ENCODE data around the gene RIPOR2.
"Not testable (repeated sequence)": the region's sequence is repeated elsewhere in the genome, so short reads cannot be mapped to it uniquely, and the experiment has no call there.

Gene RIPOR2

DNA sequence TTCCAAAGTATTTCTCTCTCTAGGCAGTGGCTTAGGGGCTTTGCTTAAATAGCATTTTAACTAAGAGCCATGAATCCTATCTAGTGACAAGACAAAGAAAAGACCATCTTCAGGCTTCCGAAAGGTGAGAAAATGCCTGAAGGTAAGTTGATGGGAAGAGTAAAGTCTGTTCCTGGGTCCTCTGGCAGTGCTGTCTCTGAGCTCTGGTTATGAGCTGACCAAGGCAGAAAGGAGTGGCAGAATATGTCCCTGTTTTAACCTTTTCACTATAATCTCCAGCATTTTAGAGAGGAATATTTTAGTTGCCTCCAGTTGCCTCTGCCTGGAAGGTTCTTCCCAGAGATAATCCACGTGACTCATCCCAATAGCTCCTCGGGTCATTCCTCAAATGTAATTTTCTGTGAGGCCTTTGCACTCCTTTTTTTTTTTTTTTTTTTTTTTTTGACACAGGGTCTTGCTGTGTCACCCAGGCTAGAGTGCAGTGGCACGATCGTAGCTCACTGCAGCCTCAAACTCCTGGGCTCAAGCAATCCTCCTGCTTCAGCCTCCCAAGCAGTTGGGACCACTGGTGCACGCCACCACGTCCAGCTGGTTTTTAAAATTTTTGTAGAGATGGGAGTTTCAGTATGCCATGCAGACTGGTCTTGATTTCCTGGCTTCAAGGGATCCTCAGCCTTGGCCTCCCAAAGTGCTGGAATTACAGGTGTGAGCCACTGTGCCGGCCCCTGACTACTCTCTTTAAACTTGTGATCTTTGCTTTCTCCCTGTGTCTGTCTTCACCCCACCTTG lies 133.3 kb downstream of the RIPOR2 start:
- DNase-seq (ENCODE audit: low read depth) = no peak

DNA sequence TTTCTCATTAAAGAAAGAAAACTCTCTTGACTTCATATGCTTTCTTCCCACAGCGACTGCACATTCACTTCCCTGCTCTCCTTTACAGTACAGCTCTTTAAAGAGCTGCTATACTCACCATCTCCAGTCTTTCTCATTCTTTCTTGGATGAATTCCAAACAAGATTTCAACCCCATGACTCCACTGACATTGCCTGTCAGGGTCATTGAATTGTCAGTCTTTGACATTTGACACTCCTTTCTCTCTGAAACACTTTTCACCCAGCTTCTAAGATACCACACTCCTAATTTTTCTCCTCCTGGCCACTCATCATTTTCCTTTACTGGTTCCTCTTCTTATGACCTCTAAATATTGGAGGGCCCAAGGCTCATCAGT lies 136.2 kb downstream of the RIPOR2 start:
- no peak for DNase-seq (ENCODE audit: low read depth)

DNA sequence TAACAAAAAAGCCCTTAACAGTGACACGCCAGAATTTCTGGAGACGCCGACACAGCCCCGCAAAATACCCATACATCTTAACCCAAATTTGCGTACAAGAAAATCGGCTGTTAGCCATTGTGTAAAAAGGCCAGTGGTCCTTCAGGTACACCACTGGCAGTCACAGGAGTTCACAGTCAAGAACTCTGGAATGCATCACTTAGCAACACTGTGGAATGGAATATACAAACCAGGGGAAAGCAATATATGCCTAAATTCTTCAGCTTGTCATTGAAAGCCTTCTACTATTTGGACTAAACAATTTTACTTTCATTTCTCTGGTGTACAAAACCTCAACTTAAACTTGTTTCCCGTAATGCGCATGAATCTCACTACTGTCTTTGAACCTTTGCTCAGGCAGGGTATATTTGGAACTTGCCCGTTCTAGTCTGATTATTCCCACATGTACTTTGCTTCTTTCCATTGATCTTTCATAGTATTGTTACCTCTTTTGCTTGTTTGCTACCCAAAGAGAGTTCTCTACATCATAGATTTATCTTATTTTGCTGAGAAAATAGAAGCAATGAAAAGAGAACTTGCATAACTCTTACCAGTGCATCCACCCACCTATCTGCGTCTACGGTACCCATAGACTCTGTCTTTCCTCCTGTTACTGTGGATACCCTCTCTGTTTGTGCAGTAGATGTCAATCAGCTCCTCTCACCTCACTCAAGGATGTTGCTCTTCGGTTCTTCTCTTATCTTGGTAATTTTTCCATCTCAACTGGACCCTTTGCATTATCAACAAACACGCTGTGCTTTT lies 136.8 kb downstream of the RIPOR2 start, which contains the start of gene ARMH2:
ARMH2 (minus strand) TSS at position 178 of the 801 bp plus-strand sequence; CDS start at position 118, 60 bp downstream.
- DNase-seq (ENCODE audit: low read depth) = no peak

DNA sequence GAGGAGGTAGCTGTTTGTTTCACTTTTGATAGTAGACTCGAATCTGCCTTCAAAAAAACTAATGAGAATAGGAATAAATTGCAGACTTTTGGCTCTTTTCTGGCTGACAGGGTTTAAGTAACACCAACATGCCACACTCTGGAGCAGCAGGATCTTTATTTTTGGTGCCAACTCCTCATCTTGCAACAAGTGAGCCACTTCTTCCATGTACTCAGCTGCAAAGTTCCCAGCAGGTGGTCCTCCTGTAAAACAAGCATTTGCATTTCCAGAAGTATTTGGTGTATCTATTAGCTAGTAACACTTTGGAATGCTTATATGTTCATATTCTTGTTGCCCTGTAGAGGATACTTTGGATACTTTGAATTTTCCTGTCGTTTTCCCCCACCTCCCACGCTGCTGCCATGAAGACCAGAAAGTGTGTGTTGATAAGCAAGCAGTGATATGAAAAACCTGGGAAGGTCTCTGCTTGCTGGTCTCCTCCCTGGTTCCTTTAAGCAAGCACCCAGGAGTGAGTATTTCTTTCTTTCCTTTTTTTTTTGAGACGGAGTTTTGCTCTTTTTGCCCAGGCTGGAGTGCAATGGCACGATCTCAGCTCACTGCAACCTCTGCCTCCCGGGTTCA lies 138.1 kb downstream of the RIPOR2 start:
- no peak for DNase-seq (ENCODE audit: low read depth)

DNA sequence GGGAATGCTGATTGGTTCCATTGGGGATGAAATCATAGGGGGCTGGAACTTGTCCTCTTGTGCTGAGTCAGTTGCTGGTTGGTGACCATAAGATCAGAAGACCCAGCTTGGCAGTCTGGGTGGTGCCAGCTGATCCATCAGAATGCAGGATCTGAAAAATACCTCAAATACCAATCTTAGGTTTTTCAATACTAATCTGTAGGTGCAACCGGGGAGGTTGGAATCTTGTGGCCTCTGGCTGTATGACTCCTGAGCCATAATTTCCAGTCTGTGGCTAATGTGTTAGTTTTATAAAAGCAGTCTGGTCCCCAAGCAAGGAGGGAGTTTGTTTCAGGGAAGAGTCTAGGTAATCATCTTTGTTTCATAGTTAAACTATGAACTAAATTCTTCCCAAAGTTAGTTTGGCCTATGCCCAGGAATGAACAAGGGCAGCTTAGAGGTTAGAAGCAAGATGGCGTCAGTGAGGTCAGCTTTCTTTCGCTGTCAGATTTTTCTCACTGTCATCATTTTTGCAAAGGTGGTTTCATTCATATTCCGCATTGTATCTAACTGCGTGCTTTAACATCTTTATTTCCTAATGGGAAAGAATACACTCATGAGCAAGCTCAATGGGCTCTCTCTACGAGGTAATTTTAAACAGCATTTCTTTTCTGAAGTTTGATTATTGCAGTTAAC lies 139.0 kb downstream of the RIPOR2 start:
- no peak for DNase-seq (ENCODE audit: low read depth)

DNA sequence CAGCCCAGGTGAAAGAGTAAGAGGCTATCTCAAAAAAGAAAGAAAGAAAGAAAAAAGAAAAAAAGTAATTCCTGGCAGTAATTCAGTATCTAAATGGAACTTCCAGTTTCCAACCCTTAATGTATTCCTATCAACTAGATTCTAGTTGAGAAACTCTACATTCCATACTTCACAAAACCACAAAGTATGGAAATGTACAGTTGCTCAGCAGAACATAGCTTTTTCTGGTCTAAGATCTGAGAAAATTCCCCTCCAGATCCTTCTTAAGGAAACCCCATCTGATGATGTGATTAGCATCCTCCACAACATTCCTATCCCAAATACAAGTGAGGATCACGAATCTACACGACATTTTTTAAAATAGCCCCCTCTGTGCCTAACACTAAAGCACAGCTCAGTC lies 140.7 kb downstream of the RIPOR2 start:
- no peak for DNase-seq (ENCODE audit: low read depth)

DNA sequence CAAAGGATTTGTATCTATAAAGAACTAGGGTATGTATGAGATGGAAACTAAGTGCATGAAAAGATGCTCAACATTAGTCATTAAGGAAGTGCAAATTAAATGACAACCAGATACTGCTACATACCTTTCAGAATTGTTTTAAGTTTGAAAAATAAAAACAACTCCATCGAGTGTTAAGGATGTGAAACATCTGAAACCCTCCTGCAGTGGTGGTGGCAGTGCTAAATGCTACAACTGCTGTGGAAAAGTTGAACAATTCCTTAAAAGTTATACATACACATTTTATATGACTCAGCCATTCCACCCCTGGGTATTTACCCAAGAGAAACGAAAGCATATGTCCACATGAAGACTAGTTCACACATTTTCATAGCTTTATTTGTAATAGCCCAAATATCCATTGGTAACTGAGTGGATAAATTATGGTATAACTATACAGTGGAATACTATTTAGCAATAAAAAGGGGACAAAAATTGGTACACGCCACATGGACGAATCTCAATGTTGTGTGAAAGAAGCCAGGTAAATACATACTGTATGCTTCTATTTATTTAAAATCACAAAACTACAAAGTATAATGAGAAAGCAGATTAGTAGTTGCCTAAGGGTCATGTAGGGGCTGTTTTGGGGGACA lies 147.6 kb downstream of the RIPOR2 start:
- DNase-seq (ENCODE audit: low read depth) = no peak

DNA sequence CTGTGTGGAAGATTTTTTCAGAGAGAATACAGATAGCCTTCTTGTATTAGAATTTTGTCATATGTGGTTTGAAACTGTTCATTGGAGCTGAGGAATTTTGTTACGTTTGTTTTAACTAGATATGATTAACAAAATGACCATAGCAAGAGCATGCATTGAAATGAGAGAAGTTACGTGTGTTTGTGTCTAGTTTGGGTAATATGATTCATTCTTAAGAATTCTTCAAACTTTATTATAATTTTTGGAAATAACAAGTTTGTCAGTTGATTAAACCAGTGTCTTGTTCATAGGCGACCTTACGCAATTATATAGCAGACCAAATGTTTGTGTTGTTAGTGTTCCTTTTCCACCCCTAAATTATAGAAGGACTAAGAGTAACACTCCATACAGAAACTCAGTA lies 155.6 kb downstream of the RIPOR2 start:
- no peak for DNase-seq (ENCODE audit: low read depth)

DNA sequence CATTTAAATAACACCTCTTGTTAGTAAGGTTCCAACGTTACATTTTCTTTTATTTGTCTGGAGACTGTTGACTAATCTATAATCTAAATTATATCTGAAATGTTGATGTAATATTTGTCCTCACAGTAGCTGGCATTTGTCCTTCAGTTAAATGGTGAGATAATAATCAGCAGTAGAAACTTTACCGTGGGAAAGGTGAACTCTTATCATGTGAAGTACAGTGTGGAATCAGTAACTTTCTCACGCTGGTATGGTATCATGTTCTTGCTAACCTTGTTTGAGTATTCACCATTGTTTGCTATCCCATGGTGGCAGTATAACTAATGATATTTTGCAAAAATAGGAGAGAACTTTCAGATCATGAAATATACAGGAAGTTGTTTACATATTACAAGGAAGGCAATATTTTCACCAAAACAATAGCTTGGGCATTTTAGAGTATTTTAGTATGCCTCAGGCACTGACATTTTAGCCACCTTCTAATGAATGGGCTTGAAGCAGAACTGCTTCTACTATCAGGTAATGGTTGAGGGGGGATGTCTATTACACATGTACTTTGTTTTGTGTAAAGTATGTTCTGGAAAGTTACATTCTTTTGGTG lies 156.2 kb downstream of the RIPOR2 start:
- DNase-seq (ENCODE audit: low read depth) = no peak

DNA sequence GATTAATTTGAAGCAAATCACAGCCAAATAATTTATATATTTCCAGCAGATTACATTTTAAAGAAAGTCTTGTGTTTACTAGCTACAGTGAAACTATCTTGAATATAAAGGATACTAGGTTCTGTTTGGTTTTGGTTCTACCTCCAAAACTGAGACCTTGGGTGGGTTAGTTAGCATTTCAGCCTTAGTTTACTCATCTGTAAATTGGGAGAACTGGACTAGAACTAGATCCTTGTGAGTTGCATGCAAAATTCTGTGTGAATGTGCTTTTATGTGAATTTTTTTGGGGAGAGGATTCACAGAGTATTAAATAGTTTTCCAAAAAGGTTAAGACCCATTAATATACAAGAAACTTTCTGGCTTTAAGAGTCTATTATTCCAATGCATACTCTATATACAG lies 156.9 kb downstream of the RIPOR2 start:
- no peak for DNase-seq (ENCODE audit: low read depth)

DNA sequence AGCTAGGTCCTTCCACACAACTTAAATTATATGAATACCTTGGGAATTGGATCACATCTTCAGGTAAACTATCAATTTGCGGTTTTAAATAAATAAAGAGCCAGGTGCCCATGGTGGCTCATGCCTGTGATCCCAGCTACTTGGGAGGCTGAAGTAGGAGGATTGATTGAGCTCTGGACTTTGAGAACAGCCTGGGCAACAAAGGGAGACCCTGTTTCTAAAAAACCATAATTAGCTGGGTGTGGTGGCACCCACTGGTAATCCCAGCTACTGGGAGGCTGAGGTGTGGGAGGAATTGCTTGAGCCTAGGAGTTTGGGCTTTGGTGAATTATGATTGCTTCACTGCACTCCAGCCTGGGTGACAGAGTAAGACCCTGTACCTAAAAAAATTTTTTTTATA lies 157.6 kb downstream of the RIPOR2 start:
- no peak for DNase-seq (ENCODE audit: low read depth)

DNA sequence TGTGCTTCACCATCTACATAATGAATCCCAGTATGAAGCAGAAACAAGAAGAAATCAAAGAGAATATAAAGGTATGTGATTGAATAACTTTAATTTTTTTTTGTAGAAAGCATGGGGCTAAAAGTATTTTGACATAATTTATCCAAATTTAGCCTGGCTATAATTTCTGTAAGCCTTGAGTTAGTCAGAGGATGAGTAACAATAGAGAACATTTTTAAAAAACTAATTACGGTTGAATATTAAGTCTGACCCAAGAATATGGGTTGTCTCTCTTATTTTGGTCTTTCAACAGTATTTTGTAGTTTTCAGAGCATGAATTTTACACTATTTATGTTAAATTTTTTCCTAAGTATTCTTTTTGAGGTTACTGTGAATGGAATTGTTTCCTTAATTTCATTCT lies 158.5 kb downstream of the RIPOR2 start:
- DNase-seq (ENCODE audit: low read depth) = no peak

DNA sequence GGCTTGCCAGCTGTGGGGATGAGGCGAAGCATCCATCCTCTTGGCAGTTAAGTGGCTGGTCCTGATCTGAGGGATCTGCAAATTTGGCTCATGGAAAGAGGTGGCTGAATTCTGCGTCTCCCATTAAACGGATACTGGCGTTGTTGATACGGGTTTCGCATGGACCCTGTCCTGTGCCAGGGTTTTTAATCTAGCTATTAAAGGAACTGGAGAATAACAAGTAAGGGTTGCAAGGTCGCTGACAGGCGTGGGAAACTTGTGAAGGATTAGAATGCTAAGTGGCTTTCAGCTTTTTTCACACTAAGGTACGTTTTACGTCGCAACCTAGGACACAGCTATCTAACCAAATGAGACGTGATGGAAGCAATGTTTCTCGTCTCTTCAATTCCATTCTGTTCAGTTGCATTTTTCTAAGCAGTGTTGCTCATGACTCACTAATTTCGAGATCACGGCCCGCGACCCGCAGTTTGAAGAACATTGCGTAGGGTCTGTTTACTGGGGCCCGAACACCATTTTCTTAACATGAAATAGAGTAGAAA lies 160.2 kb downstream of the RIPOR2 start:
- DNase-seq (ENCODE audit: low read depth) = peak; percentile 23

DNA sequence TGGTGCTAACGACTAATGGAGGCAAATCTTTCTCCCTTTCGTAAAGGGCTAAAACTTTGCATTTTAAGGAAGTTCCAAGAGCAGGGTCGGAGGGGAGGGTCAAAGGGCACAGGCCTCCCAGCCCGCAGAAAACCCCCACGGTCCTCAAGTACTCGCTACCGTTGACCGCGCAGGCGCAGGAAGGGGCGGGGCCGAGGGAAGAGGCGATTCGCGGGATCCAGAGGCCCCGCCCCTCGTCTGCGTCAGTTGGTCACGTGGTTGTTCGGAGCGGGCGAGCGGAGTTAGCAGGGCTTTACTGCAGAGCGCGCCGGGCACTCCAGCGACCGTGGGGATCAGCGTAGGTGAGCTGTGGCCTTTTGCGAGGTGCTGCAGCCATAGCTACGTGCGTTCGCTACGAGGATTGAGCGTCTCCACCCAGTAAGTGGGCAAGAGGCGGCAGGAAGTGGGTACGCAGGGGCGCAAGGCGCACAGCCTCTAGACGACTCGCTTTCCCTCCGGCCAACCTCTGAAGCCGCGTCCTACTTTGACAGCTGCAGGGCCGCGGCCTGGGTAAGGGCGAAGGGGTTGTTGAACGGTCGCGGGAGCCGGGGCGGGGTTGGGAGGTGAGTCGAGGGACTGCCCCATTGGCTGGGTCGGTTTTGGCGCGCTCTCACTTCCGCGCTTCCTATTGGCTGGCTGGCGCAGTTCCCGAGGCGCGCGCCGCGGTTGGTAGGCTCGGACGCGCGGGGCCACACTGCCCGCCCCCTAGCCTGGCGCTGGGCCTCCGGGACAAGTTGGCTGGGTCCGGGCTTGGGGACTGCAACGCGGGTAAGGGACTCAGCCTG lies 160.9 kb downstream of the RIPOR2 start, which contains the start of gene GMNN:
GMNN (plus strand) TSS at position 242 of the 824 bp plus-strand sequence. CDS start 2,310 bp downstream, outside the sequence.
- DNase-seq (ENCODE audit: low read depth) = peak; percentile 98

DNA sequence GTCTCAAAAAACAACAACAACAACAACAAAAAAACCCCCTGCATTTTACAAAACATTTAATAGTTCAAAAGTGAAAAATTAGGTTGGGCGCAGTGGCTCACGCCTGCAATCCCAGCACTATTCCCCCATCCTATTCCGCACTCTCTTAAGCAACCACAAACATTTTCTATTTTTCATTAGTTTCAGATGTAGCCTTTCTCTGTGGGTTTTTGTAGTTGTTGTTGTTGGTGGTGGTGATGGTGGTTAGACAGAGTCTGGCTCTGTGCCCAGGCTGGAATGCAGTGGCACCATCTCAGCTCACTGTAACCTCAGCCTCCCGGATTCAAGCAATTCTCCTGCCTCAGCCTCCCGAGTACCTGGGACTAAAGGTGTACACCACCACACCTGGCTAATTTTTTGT lies 167.4 kb downstream of the RIPOR2 start:
- DNase-seq (ENCODE audit: low read depth) = no peak

DNA sequence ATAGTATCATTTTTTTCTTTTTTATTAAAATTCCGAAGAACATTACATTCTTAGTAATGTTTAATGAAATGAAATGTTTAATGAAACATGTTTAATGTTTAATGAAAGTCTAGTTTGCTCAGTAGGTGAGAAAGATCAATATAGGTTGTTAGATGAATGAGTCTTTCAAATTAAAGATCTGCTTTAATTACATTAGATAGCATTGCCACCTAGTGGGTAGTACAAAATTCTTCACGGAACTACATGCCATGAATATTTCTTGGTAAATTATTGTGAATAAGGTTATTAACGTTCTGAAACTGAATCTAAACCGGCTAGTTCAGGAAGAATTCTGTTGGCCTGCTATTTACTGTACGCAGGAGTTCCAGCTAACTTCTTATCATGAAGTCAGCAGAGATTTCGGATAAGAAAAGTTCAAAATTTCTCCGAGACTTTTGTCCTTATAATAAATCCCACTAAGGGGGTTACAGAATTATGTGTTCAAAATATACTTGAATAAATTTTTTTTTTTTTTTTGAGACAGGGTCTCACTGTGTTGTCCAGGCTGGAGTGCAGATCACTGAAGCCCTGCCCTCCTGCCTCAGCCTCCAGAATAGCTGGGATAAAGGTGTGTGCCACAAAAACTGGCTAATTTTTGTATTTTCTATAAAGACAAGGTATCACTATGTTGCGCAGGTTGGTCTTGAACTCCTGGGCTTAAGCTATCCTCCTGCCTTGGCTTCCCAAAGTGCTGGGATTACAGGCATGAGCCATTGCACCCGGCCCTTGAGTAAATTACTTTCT lies 168.9 kb downstream of the RIPOR2 start:
- no peak for DNase-seq (ENCODE audit: low read depth)

DNA sequence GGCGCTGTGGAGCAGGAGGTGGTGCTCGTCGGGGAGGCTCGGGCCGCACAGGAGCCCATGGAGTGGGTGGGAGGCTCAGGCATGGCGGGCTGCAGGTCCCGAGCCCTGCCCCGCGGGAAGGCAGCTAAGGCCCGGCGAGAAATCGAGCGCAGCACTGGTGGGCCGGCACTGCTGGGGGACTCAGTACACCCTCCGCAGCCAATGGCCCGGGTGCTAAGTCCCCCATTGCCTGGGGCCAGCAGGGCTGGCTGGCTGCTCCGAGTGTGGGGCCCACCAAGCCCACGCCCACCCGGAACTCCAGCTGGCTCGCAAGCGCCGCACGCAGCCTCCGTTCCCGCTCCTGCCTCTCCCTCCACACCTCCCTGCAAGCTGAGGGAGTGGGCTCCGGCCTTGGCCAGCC lies 169.8 kb downstream of the RIPOR2 start:
- DNase-seq (ENCODE audit: low read depth) = not testable (repeated sequence)

DNA sequence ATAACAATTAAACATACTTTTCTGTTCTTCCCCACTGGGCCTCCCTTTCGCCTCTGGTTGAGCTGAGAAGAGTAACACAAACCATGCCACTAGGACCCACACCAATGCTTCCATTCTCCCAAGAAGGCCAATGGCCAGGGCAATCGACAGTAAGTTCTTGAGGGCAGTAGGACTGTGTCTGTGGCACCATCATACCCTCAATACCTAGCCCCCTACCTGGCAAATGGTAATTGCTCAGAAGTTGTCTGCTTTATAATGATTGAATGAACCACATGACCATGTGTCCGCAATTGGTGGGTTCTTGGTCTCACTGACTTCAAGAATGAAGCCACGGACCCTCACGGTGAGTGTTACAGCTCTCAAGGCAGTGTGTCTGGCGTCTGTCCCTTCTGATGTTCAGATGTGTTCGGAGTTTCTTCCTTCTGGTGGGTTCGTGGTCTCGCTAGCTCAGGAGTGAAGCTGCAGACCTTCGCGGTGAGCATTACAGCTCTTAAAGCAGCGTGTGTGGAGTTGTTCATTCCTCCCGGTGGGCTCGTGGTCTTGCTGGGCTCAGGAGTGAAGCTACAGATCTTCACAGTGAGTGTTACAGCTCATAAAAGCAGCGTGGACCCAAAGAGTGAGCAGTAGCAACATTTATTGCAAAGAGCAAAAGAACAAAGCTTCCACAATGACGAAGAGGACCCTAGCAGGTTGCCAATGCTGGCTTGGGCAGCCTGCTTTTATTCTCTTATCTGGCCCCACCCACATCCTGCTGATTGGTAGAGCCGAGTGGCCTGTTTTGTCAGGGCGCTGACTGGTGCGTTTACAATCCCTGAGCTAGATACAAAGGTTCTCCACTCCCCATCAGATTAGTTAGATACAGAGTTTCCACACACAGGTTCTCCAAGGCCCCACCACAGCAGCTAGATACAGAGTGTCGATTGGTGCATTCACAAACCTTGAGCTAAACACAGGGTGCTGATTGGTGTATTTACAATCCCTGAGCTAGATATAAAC lies 170.6 kb downstream of the RIPOR2 start:
- not testable (repeated sequence) for DNase-seq (ENCODE audit: low read depth)
